K562 (cell line): ENCODE measurements around the gene PPM1G. TPM values are rescaled to one million over a fixed set of nuclear protein-coding genes. Genes with fewer than 3 reads are reported as not detected.
A peak's percentile ranks its signal among the peaks of the same experiment; 100 is the strongest.

ENCODE experiments used
- ARID2 ChIP-seq: fragments of 450-650 bp; IDR thresholded peaks from 2 replicates; pipeline ENCODE4 v1.6.1; 2017; ENCODE audit warnings: antibody characterized with exemption, mild to moderate bottlenecking
- BRCA1 ChIP-seq, 2 experiments: fragments of 450-650 bp in 1 of 2; sonication (generic) in 1 of 2; formaldehyde crosslinking in 1 of 2; IDR thresholded peaks; 2 replicates each; pipeline versions ENCODE4 v1.5.0 to v1.6.1; 2017 to 2020; ENCODE audit warnings: mild to moderate bottlenecking in 1 of 2, missing genetic modification reagents in 1 of 2
- CUX1 ChIP-seq: fragments of 200-800 bp; sonication (Bioruptor generic); IDR thresholded peaks from 2 replicates; pipeline ENCODE4 v1.6.1; 2016; ENCODE audit warnings: missing genetic modification characterization, missing compliant biosample characterization
- ESRRB ChIP-seq: fragments of 250-450 bp; sonication (Bioruptor Pico); IDR thresholded peaks from 2 replicates; pipeline ENCODE4 v1.5.0; 2020; ENCODE audit warnings: mild to moderate bottlenecking, moderate library complexity, borderline replicate concordance
- FOXK2 ChIP-seq, 2 experiments: fragments of 450-650 bp; IDR thresholded peaks in 1 of 2; conservative IDR thresholded peaks in 1 of 2; 2 replicates each; pipeline ENCODE4 v1.6.1; 2016; ENCODE audit warnings: low read depth in 2 of 2, mild to moderate bottlenecking in 1 of 2
- NFRKB ChIP-seq: fragments of 450-650 bp; IDR thresholded peaks from 2 replicates; pipeline ENCODE4 v1.6.1; 2016; ENCODE audit warnings: low read depth
- RNF2 ChIP-seq: sonication (generic); IDR thresholded peaks from 2 replicates; pipeline ENCODE4 v1.6.1; 2016
- TEAD1 ChIP-seq, 2 experiments: fragments of 450-650 bp in 1 of 2; sonication (generic) in 1 of 2; formaldehyde crosslinking; IDR thresholded peaks; 2 replicates each; pipeline versions ENCODE4 v1.4.0 to v1.8.0; 2020 to 2022; ENCODE audit warnings: mild to moderate bottlenecking in 2 of 2, missing genetic modification reagents in 1 of 2
- YY1 ChIP-seq, 3 experiments: IDR thresholded peaks; 2 replicates each; pipeline ENCODE4 v1.6.1; 2011; ENCODE audit warnings: low read length in 2 of 3, mild to moderate bottlenecking in 2 of 3, moderate library complexity in 2 of 3, borderline replicate concordance in 1 of 3, control low read depth in 1 of 3, low read depth in 1 of 3; ENCODE audit not compliant: insufficient read depth in 3 of 3, insufficient replicate concordance in 2 of 3, control insufficient read depth in 1 of 3, insufficient read length in 1 of 3; ENCODE audit errors: extremely low read depth in 1 of 3
- ZBTB40 ChIP-seq, 2 experiments: fragments of 450-650 bp in 1 of 2; sonication (generic) in 1 of 2; formaldehyde crosslinking in 1 of 2; IDR thresholded peaks; 2 replicates each; pipeline versions ENCODE4 v1.7.1 to v1.9.0; 2016 to 2022; ENCODE audit warnings: inconsistent platforms in 1 of 2, mild to moderate bottlenecking in 1 of 2, missing genetic modification reagents in 1 of 2
- polyA plus RNA-seq, 8 experiments: library from polyadenylated mRNA; depleted of rRNA in 4 of 8; stranded (reverse) in 5 of 8; unstranded in 3 of 8; fragments of >200 nt; fragmentation: Nextera tagmentation in 2 of 8; fragmentation: Illumina TruSeq in 1 of 8; extraction: Ambion mirVana in 2 of 8; extraction: Trizol in 1 of 8; gene quantifications; 2 replicates each; pipeline versions ENCODE4 v1.2.1 to v1.2.3, GENCODE V29; 2011 to 2014; ENCODE audit warnings: inconsistent platforms in 1 of 8, missing spikeins in 1 of 8
- total RNA-seq, 7 experiments: library from RNA; depleted of rRNA in 6 of 7; stranded (reverse); fragments of >200 nt in 6 of 7; fragmentation: Illumina TruSeq in 2 of 7; extraction: Trizol in 2 of 7; gene quantifications; 2 replicates each; pipeline versions ENCODE4 v1.2.1 to v1.2.3, GENCODE V29; 2011 to 2021; ENCODE audit warnings: low replicate concordance in 1 of 7

The PPM1G gene
- total and polyA plus RNA-seq, 9 of the 15 experiments (the other 6 are each of a cell fraction or from before 2014, with no cell fraction given) = 61.7 to 230 (median 153) TPM

GRCh38 chr2:27409321-27410073 is at the start of gene PPM1G (continued):
- TF ChIP-seq TEAD1 (CRISPR knock-in tag; IDR thresholded peaks at IDR 0.05) = 0 out of 4 replicates have a peak, but pooled peaks have one; percentile 18 to 22
- TF ChIP-seq ARID2 = no peak
- TF ChIP-seq NFRKB = 0 out of 2 replicates have a peak, but pooled peaks have one; percentile 55
- TF ChIP-seq CUX1 (CRISPR knock-in tag) = peak; percentile 50; the same call in 1 of the 2 replicates
- peak; percentile 93 for TF ChIP-seq ZBTB40 (IDR thresholded peaks at IDR 0.05)
- TF ChIP-seq ZBTB40 (CRISPR knock-in tag; IDR thresholded peaks at IDR 0.05) = no peak
- no peak for TF ChIP-seq BRCA1 (IDR thresholded peaks at IDR 0.05)
- no peak for TF ChIP-seq BRCA1 (CRISPR knock-in tag; IDR thresholded peaks at IDR 0.05)
- TF ChIP-seq RNF2 = 0 out of 2 replicates have a peak, but pooled peaks have one; percentile 51
- peak in 2 of 3 experiments; percentile 44 to 69 for TF ChIP-seq YY1 (IDR thresholded peaks at IDR 0.05; ENCODE audit: borderline replicate concordance in 1 of 3, control insufficient read depth in 1 of 3, extremely low read depth in 1 of 3, insufficient read depth in 3 of 3, insufficient read length in 1 of 3, insufficient replicate concordance in 2 of 3, low read depth in 1 of 3, low read length in 2 of 3)
- 0 out of 4 replicates have a peak, but pooled peaks of 1 of the 2 experiments have one; percentile 16 for TF ChIP-seq FOXK2 (conservative IDR thresholded peaks at IDR 0.05 in 1 of 2, IDR thresholded peaks at IDR 0.05 in 1 of 2; ENCODE audit: low read depth in 2 of 2)
- TF ChIP-seq ESRRB (CRISPR knock-in tag) = no peak
